Progenitor cell of endocrine pancreas (in vitro differentiated cells): Measurements from ENCODE around the gene FGD3. TPM values are rescaled to one million over a fixed set of nuclear protein-coding genes. Genes with fewer than 3 reads are reported as not detected.

Source experiments
- DNase-seq: peaks from one replicate; pipeline ENCODE4 v3.0.0; 2021; ENCODE audit warnings: low spot score; ENCODE audit not compliant: unreplicated experiment
- H3K27ac Mint-ChIP-seq: 2 replicates; pipeline ENCODE4 v1.8.0; 2021; ENCODE audit warnings: mild to moderate bottlenecking, moderate library complexity, mixed read lengths
- H3K27me3 Mint-ChIP-seq: 2 replicates; pipeline ENCODE4 v1.8.0; 2021; ENCODE audit warnings: mixed read lengths
- H3K36me3 Mint-ChIP-seq: 2 replicates; pipeline ENCODE4 v1.8.0; 2022; ENCODE audit warnings: mixed read lengths; ENCODE audit not compliant: insufficient read depth
- H3K4me1 Mint-ChIP-seq: 2 replicates; pipeline ENCODE4 v1.8.0; 2021; ENCODE audit warnings: low read depth, mixed read lengths
- H3K4me3 Mint-ChIP-seq: 2 replicates; pipeline ENCODE4 v1.8.0; 2021; ENCODE audit warnings: low read depth, mild to moderate bottlenecking, moderate library complexity, mixed read lengths
- H3K9me3 Mint-ChIP-seq: 2 replicates; pipeline ENCODE4 v1.8.0; 2021; ENCODE audit warnings: low read depth, mixed read lengths
- CTCF ChIP-seq: fragments of 200-600 bp; sonication (generic); IDR thresholded peaks from one replicate; pipeline ENCODE4 v1.5.0; 2021; ENCODE audit warnings: antibody characterized with exemption, mild to moderate bottlenecking; ENCODE audit not compliant: unreplicated experiment
- total RNA-seq: library from RNA; stranded (reverse); gene quantifications from 2 replicates; pipeline ENCODE4 v1.2.1, GENCODE V29; 2021

The FGD3 gene
- total RNA-seq, 1 donor from 2014 or later, result 9.6 TPM

GRCh38 chr9:93076792-93077128 is 129.4 kb downstream of the FGD3 start:
- Mint-ChIP-seq H3K27me3 (no peaks in the 10 kb centered on the region), H3K27ac (no peak overlapping the region), H3K36me3 (no peaks in the 10 kb centered on the region), H3K4me3 (no peak overlapping the region), H3K9me3 (no peaks in the 10 kb centered on the region), H3K4me1 (no peaks in the 10 kb centered on the region)
- no peak for TF ChIP-seq CTCF
- DNase-seq, result no peak

GRCh38 chr9:93077367-93077766 is 130.0 kb downstream of the FGD3 start:
- DNase-seq, result no peak
- no peaks in the 10 kb centered on the region for H3K9me3 Mint-ChIP-seq
- TF ChIP-seq CTCF, result no peak
- no peaks in the 10 kb centered on the region for H3K36me3 Mint-ChIP-seq
- no peaks in the 10 kb centered on the region for H3K27me3 Mint-ChIP-seq
- H3K4me3 Mint-ChIP-seq, result no peak overlapping the region
- no peak overlapping the region for H3K27ac Mint-ChIP-seq
- H3K4me1 Mint-ChIP-seq, result no peaks in the 10 kb centered on the region

GRCh38 chr9:93077811-93078210 is 130.5 kb downstream of the FGD3 start:
- H3K36me3 Mint-ChIP-seq, result no peaks in the 10 kb centered on the region
- H3K9me3 Mint-ChIP-seq, result no peaks in the 10 kb centered on the region
- H3K27me3 Mint-ChIP-seq, result no peaks in the 10 kb centered on the region
- no peak for TF ChIP-seq CTCF
- DNase-seq, result no peak
- no peak overlapping the region for H3K4me3 Mint-ChIP-seq
- H3K27ac Mint-ChIP-seq, result no peak overlapping the region
- H3K4me1 Mint-ChIP-seq, result no peaks in the 10 kb centered on the region

GRCh38 chr9:93079371-93079770 is 132.0 kb downstream of the FGD3 start:
- Mint-ChIP-seq H3K27ac (no peak overlapping the region), H3K4me1 (no peaks in the 10 kb centered on the region), H3K9me3 (no peaks in the 10 kb centered on the region), H3K27me3 (no peaks in the 10 kb centered on the region), H3K4me3 (no peak overlapping the region), H3K36me3 (no peaks in the 10 kb centered on the region)
- DNase-seq, result no peak
- TF ChIP-seq CTCF, result no peak

GRCh38 chr9:93080406-93080805 is 133.1 kb downstream of the FGD3 start:
- Mint-ChIP-seq H3K4me3 (no peak overlapping the region), H3K36me3 (no peaks in the 10 kb centered on the region), H3K27me3 (no peaks in the 10 kb centered on the region), H3K9me3 (no peaks in the 10 kb centered on the region), H3K4me1 (no peaks in the 10 kb centered on the region), H3K27ac (no peak overlapping the region)
- no peak for TF ChIP-seq CTCF
- DNase-seq, result no peak

GRCh38 chr9:93081081-93081529 is 133.8 kb downstream of the FGD3 start:
- no peaks in the 10 kb centered on the region for H3K27me3 Mint-ChIP-seq
- H3K9me3 Mint-ChIP-seq, result no peaks in the 10 kb centered on the region
- no peaks in the 10 kb centered on the region for H3K36me3 Mint-ChIP-seq
- no peaks in the 10 kb centered on the region for H3K4me1 Mint-ChIP-seq
- TF ChIP-seq CTCF, result no peak
- H3K27ac Mint-ChIP-seq, result no peak overlapping the region
- no peak overlapping the region for H3K4me3 Mint-ChIP-seq
- DNase-seq, result no peak
